WI38 (cell line): ENCODE data around the gene MYO1C.
"Not testable (repeated sequence)": the region's sequence is repeated elsewhere in the genome, so short reads cannot be mapped to it uniquely, and the experiment has no call there.

ENCODE experiments used
- H3K4me3 ChIP-seq: 2 replicates; pipeline ENCODE4 v1.5.1; 2011; ENCODE audit warnings: low read depth, mild to moderate bottlenecking, control low read depth, low read length
- TF ChIP-seq, protein P1 (sequence below): IDR thresholded peaks from 2 replicates; pipeline ENCODE4 v1.5.1; 2012; ENCODE audit warnings: low read depth, mild to moderate bottlenecking, control low read depth, low read length

MYO1C gene

DNA sequence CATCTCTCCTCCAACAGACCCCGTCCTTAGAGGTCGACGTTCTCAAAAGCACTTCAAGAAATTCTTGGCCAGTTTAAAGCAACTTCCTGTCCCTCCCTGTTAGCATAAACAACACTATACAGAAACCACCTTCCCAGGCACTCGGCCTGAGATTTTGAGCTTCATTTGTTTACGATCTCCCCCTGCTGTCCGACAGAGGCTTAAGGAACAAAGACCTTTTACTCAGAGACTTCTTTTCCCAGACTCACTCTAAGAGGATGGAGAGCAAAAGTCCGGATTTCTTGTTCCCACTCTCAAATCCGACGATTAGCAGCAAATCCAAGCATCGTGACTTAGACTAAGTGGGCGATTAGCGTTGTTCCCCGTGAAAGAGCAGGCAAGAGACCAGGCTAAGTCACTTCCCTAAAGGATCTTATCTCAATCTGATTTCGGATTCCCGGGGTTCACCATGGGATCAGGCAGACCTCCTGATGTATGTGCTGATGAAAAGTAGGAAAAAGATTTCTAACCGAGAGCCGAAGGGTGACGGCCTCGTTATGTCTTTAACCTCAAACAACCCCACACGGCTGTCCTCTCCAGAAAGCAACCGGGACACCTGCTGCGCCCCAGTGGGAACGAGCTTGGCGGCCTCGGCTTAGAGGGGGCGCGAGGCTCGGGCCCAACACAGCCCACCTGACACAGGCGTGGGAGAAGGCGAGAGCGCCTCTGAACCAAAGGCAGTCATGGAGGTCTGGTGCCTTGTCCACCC, 23.3 kb upstream of the MYO1C start:
- H3K4me3 ChIP-seq = peak overlapping the region; percentile 97
- TF ChIP-seq, protein P1, sequence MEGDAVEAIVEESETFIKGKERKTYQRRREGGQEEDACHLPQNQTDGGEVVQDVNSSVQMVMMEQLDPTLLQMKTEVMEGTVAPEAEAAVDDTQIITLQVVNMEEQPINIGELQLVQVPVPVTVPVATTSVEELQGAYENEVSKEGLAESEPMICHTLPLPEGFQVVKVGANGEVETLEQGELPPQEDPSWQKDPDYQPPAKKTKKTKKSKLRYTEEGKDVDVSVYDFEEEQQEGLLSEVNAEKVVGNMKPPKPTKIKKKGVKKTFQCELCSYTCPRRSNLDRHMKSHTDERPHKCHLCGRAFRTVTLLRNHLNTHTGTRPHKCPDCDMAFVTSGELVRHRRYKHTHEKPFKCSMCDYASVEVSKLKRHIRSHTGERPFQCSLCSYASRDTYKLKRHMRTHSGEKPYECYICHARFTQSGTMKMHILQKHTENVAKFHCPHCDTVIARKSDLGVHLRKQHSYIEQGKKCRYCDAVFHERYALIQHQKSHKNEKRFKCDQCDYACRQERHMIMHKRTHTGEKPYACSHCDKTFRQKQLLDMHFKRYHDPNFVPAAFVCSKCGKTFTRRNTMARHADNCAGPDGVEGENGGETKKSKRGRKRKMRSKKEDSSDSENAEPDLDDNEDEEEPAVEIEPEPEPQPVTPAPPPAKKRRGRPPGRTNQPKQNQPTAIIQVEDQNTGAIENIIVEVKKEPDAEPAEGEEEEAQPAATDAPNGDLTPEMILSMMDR = peak; percentile 57

GRCh38 chr17:1512351-1512750, 19.9 kb upstream of the MYO1C start:
- no peak overlapping the region for H3K4me3 ChIP-seq
- TF ChIP-seq, protein P1 = no peak

- H3K4me3 ChIP-seq = no peak overlapping the region
- TF ChIP-seq, protein P1 = no peak
These were observed 19.4 kb upstream of the MYO1C start for GRCh38 chr17:1511756-1512321.

- no peak overlapping the region for H3K4me3 ChIP-seq
- TF ChIP-seq, protein P1 = no peak
These were observed 18.8 kb upstream of the MYO1C start for GRCh38 chr17:1511290-1511689.

DNA sequence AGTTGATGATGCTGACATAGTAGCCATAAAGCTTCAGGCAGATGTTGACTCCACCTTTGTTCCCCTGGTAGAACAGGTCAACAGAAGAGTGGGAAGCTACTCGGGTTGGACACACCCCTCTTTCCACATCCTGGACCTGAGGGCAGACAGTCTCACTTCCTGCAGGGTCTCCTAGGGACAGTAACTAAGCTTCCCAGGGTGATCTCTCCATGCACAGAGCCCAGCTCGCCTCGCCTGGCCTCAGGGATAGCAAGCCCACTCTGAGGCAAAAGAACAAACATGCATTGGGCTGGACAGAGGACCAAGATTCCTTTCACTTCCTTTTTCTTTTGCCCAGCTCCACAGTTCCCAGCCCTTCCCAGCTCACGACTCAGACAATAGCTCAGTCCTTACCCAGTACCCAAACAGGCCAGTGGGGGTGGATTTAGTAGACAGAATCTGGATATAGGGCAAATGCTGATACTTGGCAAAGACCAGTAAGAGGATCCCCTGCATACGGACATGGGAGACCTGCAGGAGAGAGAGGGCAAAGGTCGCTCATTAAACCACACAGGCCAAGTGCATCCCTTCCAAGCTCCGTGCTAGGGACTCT, 16.9 kb upstream of the MYO1C start:
- no peak overlapping the region for H3K4me3 ChIP-seq
- TF ChIP-seq, protein P1 = no peak

DNA sequence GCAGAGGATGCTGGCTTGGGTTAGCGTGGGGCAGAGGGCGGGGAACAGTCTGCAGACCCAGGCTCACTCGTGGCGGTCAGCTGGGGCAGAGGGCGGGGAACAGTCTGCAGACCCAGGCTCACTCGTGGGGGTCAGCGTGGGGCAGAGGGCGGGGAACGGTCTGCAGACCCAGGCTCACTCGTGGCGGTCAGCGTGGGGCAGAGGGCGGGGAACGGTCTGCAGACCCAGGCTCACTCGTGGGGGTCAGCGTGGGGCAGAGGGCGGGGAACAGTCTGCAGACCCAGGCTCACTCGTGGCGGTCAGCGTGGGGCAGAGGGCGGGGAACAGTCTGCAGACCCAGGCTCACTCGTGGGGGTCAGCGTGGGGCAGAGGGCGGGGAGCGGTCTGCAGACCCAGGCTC, 16.2 kb upstream of the MYO1C start:
- H3K4me3 ChIP-seq = not testable (repeated sequence)

GRCh38 chr17:1506649-1507267, 14.3 kb upstream of the MYO1C start:
- H3K4me3 ChIP-seq = no peak overlapping the region
- TF ChIP-seq, protein P1 = no peak
